GM12864 (cell line): Measurements from ENCODE around the gene UGT1A1.

Experiments used
- DNase-seq: peaks from one replicate; pipeline ENCODE4 v3.0.0-alpha.2; 2011; ENCODE audit warnings: low read depth
- H3K4me3 ChIP-seq: 2 replicates; pipeline ENCODE4 v1.5.1; 2011; ENCODE audit warnings: mild to moderate bottlenecking, low read depth, low read length, control low read depth
- TF ChIP-seq, protein P1 (sequence below): IDR thresholded peaks from 2 replicates; pipeline ENCODE4 v1.5.1; 2011; ENCODE audit warnings: low read depth, mild to moderate bottlenecking, moderate library complexity, low read length, control low read depth, inconsistent platforms; ENCODE audit errors: missing control alignments

The UGT1A1 gene

DNA sequence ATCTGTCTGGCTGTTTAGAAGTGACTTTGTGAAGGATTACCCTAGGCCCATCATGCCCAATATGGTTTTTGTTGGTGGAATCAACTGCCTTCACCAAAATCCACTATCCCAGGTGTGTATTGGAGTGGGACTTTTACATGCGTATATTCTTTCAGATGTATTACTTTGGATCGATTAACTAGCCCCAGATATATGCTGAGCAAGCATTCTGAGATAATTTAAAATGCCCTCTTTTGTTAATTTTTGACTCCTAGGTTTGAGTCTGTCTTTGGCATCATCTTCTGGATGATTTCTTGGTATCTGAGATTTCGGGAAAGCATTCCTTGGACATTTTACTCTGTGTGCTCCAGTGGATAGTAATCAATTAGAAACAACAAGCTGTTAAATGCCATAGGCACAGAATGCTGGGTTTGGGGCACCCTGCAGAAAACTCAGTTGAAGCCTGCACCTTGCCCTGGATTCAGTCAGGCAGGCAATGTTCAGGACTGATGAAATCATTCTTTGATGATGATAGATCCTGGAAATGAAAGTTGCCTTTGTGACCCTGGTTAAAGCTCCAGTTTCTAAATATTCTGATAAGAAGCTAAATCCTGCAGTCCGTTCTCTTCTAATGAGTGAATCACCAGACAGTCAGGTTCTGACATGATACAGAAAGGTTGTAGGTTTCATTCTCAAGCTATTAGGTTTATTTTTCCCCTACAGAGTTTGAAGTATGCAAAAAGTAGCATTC lies 1.1 kb downstream of the UGT1A1 start:
- TF ChIP-seq, protein P1, sequence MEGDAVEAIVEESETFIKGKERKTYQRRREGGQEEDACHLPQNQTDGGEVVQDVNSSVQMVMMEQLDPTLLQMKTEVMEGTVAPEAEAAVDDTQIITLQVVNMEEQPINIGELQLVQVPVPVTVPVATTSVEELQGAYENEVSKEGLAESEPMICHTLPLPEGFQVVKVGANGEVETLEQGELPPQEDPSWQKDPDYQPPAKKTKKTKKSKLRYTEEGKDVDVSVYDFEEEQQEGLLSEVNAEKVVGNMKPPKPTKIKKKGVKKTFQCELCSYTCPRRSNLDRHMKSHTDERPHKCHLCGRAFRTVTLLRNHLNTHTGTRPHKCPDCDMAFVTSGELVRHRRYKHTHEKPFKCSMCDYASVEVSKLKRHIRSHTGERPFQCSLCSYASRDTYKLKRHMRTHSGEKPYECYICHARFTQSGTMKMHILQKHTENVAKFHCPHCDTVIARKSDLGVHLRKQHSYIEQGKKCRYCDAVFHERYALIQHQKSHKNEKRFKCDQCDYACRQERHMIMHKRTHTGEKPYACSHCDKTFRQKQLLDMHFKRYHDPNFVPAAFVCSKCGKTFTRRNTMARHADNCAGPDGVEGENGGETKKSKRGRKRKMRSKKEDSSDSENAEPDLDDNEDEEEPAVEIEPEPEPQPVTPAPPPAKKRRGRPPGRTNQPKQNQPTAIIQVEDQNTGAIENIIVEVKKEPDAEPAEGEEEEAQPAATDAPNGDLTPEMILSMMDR: no peak
- no peak overlapping the region for H3K4me3 ChIP-seq
- no peak for DNase-seq

DNA sequence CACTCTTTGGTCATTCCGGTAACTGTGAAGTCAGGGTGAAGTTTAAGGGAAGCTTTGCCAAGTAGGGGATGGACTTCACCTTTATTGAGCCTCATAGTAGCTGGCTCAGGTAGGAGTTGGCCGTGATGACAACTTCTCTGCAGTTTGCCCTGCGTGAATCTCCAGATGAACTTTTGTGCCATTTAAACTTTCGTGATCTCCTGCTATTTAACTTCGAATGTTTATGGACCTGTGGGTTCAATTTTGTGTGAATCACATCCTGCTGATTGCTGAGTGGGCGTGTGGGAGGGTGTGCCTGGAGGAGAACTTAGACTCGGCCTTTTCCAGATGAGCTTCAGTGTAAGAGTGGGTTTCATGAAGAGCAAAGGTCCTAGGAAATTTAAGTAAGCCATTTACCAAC lies 4.2 kb downstream of the UGT1A1 start:
- no peak for DNase-seq

GRCh38 chr2:233764761-233765160 lies 4.7 kb downstream of the UGT1A1 start:
- no peak overlapping the region for H3K4me3 ChIP-seq
- TF ChIP-seq, protein P1: no peak
- DNase-seq: no peak

More for the DNA sequence above, 4.2 kb downstream of the UGT1A1 start:
- TF ChIP-seq, protein P1: no peak
- H3K4me3 ChIP-seq: no peak overlapping the region

DNA sequence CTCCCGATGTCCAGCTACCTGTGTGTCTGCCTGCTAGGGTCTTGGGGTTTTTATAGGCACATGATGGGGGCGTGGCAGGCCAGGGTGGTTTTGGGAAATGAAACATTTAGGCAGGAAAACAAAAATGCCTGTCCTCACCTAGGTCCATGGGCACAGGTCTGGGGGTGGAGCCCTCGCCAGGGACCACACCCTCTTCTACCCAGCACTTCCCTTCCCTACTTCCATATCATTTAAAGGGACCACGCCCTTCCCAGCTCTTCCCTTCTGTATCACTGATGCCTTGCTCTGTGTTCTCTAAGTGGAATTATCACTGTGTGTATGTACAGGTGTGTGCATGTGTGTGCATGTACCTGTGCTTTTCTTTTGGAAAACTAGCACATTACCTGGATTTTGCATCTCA lies 6.3 kb downstream of the UGT1A1 start:
- H3K4me3 ChIP-seq: no peak overlapping the region
- TF ChIP-seq, protein P1: no peak
- no peak for DNase-seq

GRCh38 chr2:233768076-233768475 lies 8.0 kb downstream of the UGT1A1 start:
- TF ChIP-seq, protein P1: no peak
- DNase-seq: no peak
- no peak overlapping the region for H3K4me3 ChIP-seq

DNA sequence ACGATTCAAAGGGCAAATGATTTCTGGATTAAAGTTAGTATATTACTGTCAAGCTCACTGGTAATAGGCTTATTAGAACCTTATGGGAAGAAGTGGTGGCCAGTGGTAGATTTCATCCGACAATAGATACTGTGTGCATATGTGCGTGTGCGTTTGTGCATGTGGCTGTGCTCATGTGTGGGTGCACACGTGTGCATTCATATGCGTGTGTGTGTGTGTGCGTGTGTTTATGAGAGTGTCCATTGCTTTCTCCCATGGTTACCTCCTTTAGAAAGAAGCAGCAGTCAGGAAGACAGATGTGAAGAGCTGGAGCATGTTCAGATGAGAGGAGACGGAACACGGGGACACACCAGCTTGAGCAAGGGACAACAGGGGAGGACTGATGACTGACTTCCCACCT lies 9.2 kb downstream of the UGT1A1 start:
- H3K4me3 ChIP-seq: no peak overlapping the region
- DNase-seq: no peak
- TF ChIP-seq, protein P1: no peak

GRCh38 chr2:233772153-233772552 lies 12.1 kb downstream of the UGT1A1 start:
- no peak overlapping the region for H3K4me3 ChIP-seq
- no peak for DNase-seq
- TF ChIP-seq, protein P1: no peak
